H9 (cell line): ENCODE measurements around the gene C3orf52. TPM values are rescaled to one million over a fixed set of nuclear protein-coding genes. Genes with fewer than 3 reads are reported as not detected.

Experiments
- DNase-seq: peaks from one replicate; pipeline ENCODE4 v3.0.0-alpha.2; 2017
- H2AFZ ChIP-seq: one replicate; pipeline ENCODE4 v1.6.1; 2013; ENCODE audit warnings: mild to moderate bottlenecking, low read length, control low read depth, moderate library complexity
- H2AK5ac ChIP-seq: 2 replicates; pipeline ENCODE4 v1.6.1; 2013; ENCODE audit warnings: low read length, control low read depth, mixed read lengths; ENCODE audit not compliant: insufficient read length
- H2BK120ac ChIP-seq: one replicate; pipeline ENCODE4 v1.6.1; 2013; ENCODE audit warnings: low read depth, mild to moderate bottlenecking, low read length, control low read depth, inconsistent platforms; ENCODE audit not compliant: poor library complexity, severe bottlenecking
- H2BK12ac ChIP-seq: 2 replicates; pipeline ENCODE4 v1.6.1; 2013; ENCODE audit warnings: low read length, control low read depth, mixed read lengths, low read depth; ENCODE audit not compliant: insufficient read length
- H2BK15ac ChIP-seq: 2 replicates; pipeline ENCODE4 v1.6.1; 2013; ENCODE audit warnings: low read depth, low read length, control low read depth
- H2BK20ac ChIP-seq: one replicate; pipeline ENCODE4 v1.6.1; 2013; ENCODE audit warnings: low read depth, mild to moderate bottlenecking, low read length, control low read depth, inconsistent platforms; ENCODE audit not compliant: poor library complexity, severe bottlenecking
- H2BK5ac ChIP-seq: 2 replicates; pipeline ENCODE4 v1.6.1; 2013; ENCODE audit warnings: low read length, control low read depth, mixed read lengths; ENCODE audit not compliant: insufficient read length
- H3K14ac ChIP-seq: 2 replicates; pipeline ENCODE4 v1.6.1; 2013; ENCODE audit warnings: low read length, control low read depth; ENCODE audit not compliant: insufficient read depth
- H3K18ac ChIP-seq: 2 replicates; pipeline ENCODE4 v1.6.1; 2013; ENCODE audit warnings: low read depth, mild to moderate bottlenecking, mixed read lengths, low read length, control low read depth; ENCODE audit not compliant: insufficient read length
- H3K23ac ChIP-seq: 2 replicates; pipeline ENCODE4 v1.6.1; 2013; ENCODE audit warnings: low read length, control low read depth, mixed read lengths, low read depth; ENCODE audit not compliant: insufficient read length
- H3K23me2 ChIP-seq: 2 replicates; pipeline ENCODE4 v1.6.1; 2013; ENCODE audit warnings: low read depth, mild to moderate bottlenecking, mixed read lengths, low read length, control low read depth; ENCODE audit not compliant: insufficient read length, poor library complexity, severe bottlenecking
- H3K27ac ChIP-seq: 2 replicates; pipeline ENCODE4 v1.5.1; 2013; ENCODE audit warnings: low read length, control low read depth, mixed read lengths, low read depth; ENCODE audit not compliant: insufficient read length
- H3K27me3 ChIP-seq: 2 replicates; pipeline ENCODE4 v1.6.1; 2013; ENCODE audit warnings: low read length, control low read depth, inconsistent platforms; ENCODE audit not compliant: insufficient read depth
- H3K4ac ChIP-seq: 2 replicates; pipeline ENCODE4 v1.6.1; 2013; ENCODE audit warnings: low read depth, mild to moderate bottlenecking, control low read depth, inconsistent platforms, low read length, moderate library complexity
- H3K4me1 ChIP-seq: 2 replicates; pipeline ENCODE4 v1.6.1; 2013; ENCODE audit warnings: low read length, control low read depth, inconsistent platforms; ENCODE audit not compliant: insufficient read depth
- H3K4me2 ChIP-seq: 2 replicates; pipeline ENCODE4 v1.6.1; 2013; ENCODE audit warnings: low read length, control low read depth, mixed read lengths; ENCODE audit not compliant: insufficient read length, insufficient read depth
- H3K56ac ChIP-seq: 2 replicates; pipeline ENCODE4 v1.6.1; 2013; ENCODE audit warnings: low read depth, mild to moderate bottlenecking, mixed read lengths, low read length, control low read depth; ENCODE audit not compliant: insufficient read length
- H3K79me1 ChIP-seq: 2 replicates; pipeline ENCODE4 v1.6.1; 2013; ENCODE audit warnings: low read depth, mild to moderate bottlenecking, moderate library complexity, low read length, control low read depth, inconsistent platforms; ENCODE audit not compliant: insufficient read depth, poor library complexity, severe bottlenecking
- H3K79me2 ChIP-seq: 2 replicates; pipeline ENCODE4 v1.6.1; 2013; ENCODE audit warnings: low read length, control low read depth, inconsistent platforms; ENCODE audit not compliant: insufficient read depth
- H3K9ac ChIP-seq: 2 replicates; pipeline ENCODE4 v1.6.1; 2013; ENCODE audit warnings: low read length, control low read depth, mixed read lengths; ENCODE audit not compliant: insufficient read length; ENCODE audit errors: extremely low read depth
- H3K9me3 ChIP-seq: one replicate; pipeline ENCODE4 v1.6.1; 2013; ENCODE audit warnings: low read depth, low read length, inconsistent platforms; ENCODE audit not compliant: control insufficient read depth
- H3T11ph ChIP-seq: one replicate; pipeline ENCODE4 v1.6.1; 2013; ENCODE audit warnings: mild to moderate bottlenecking, low read length, control low read depth, inconsistent platforms
- H4K20me1 ChIP-seq: one replicate; pipeline ENCODE4 v1.6.1; 2013; ENCODE audit not compliant: control insufficient read depth, insufficient read length, insufficient read depth
- H4K5ac ChIP-seq: 2 replicates; pipeline ENCODE4 v1.6.1; 2013; ENCODE audit warnings: low read depth, mild to moderate bottlenecking, mixed read lengths, low read length, control low read depth; ENCODE audit not compliant: insufficient read length
- H4K8ac ChIP-seq: replicated peaks from 2 replicates; pipeline ENCODE4 v1.6.1; 2013; ENCODE audit warnings: low read length, control low read depth, mixed read lengths, low read depth; ENCODE audit not compliant: insufficient read length
- H4K91ac ChIP-seq: 2 replicates; pipeline ENCODE4 v1.6.1; 2013; ENCODE audit warnings: low read depth, mild to moderate bottlenecking, moderate library complexity, mixed read lengths, low read length, control low read depth; ENCODE audit not compliant: insufficient read length
- H3K27ac Mint-ChIP-seq, 3 experiments: 2 replicates in 2 of 3; 3 replicates in 1 of 3; pipeline ENCODE4 v1.8.0; 2020 to 2021; ENCODE audit warnings: mixed read lengths in 3 of 3, mild to moderate bottlenecking in 1 of 3, moderate library complexity in 1 of 3
- H3K27me3 Mint-ChIP-seq: 2 replicates; pipeline ENCODE4 v1.8.0; 2021; ENCODE audit warnings: low read depth, mild to moderate bottlenecking, moderate library complexity, mixed read lengths
- H3K36me3 Mint-ChIP-seq, 3 experiments: 2 replicates in 2 of 3; 3 replicates in 1 of 3; pipeline ENCODE4 v1.8.0; 2020 to 2021; ENCODE audit warnings: low read depth in 3 of 3, mixed read lengths in 3 of 3; ENCODE audit not compliant: insufficient read depth in 1 of 3
- H3K4me1 Mint-ChIP-seq, 2 experiments: 2 replicates each; pipeline ENCODE4 v1.8.0; 2020; ENCODE audit warnings: mixed read lengths in 2 of 2
- H3K4me3 Mint-ChIP-seq, 2 experiments: 2 replicates in 1 of 2; 3 replicates in 1 of 2; pipeline ENCODE4 v1.8.0; 2020 to 2021; ENCODE audit warnings: mild to moderate bottlenecking in 2 of 2, mixed read lengths in 2 of 2, moderate library complexity in 1 of 2
- H3K9me3 Mint-ChIP-seq, 2 experiments: 2 replicates in 1 of 2; 3 replicates in 1 of 2; pipeline ENCODE4 v1.8.0; 2020; ENCODE audit warnings: mild to moderate bottlenecking in 2 of 2, mixed read lengths in 2 of 2, moderate library complexity in 1 of 2
- CTCF ChIP-seq: fragments of 200-600 bp; sonication (generic); conservative IDR thresholded peaks from 3 replicates; pipeline ENCODE4 v1.8.0; 2021; ENCODE audit warnings: antibody characterized with exemption, mild to moderate bottlenecking
- WGBS: extraction: QIAGEN DNeasy Blood & Tissue Kit; methylation state at CpG from one replicate; pipeline ENCODE4 v1.1.7; 2013; ENCODE audit warnings: missing lambda C conversion rate, low lambda C conversion rate, mixed read lengths; ENCODE audit not compliant: insufficient read length; ENCODE audit errors: extremely low coverage; 5-methylcytosine and 5-hydroxymethylcytosine counted together
- total RNA-seq: library from RNA; stranded (reverse); gene quantifications from 2 replicates; pipeline ENCODE4 v1.2.1, GENCODE V29; 2021

The C3orf52 gene
- total RNA-seq, 1 experiment from 2014 or later: 11.2 TPM

- H2BK5ac ChIP-seq: no peak overlapping the region
- no peak overlapping the region for H2AFZ ChIP-seq
- no peak overlapping the region for H2BK20ac ChIP-seq
- no peaks in the 10 kb centered on the region for H3K27me3 ChIP-seq
- no peak overlapping the region for H3K27ac ChIP-seq
- peak; percentile 55 for DNase-seq
- no peak for TF ChIP-seq CTCF
- H3K23me2 ChIP-seq: no peaks in the 10 kb centered on the region
- Mint-ChIP-seq H3K4me1 (peaks cover 28 to 30% of the 10 kb centered on the region in 2 experiments), H3K27ac (no peak overlapping the region), H3K4me3 (no peak overlapping the region), H3K27me3 (no peaks in the 10 kb centered on the region), H3K36me3 (no peaks in the 10 kb centered on the region), H3K9me3 (no peaks in the 10 kb centered on the region)
- WGBS: no CpG with 5 or more reads among the region's 8 CpGs
- H3K14ac ChIP-seq: no peak overlapping the region
- H3K4me1 ChIP-seq: peaks cover 4% of the 10 kb centered on the region; the same call in 1 of the 2 replicates
- H3K9me3 ChIP-seq: no peaks in the 10 kb centered on the region
- no peak overlapping the region for H3K23ac ChIP-seq
- H3T11ph ChIP-seq: no peak overlapping the region
- H3K79me2 ChIP-seq: no peaks in the 10 kb centered on the region
- H3K56ac ChIP-seq: no peak overlapping the region
- no peak overlapping the region for H4K8ac ChIP-seq
- H4K5ac ChIP-seq: no peak overlapping the region
- no peak overlapping the region for H3K4me2 ChIP-seq
- no peak overlapping the region for H2BK12ac ChIP-seq
- H3K4ac ChIP-seq: no peak overlapping the region
- H3K9ac ChIP-seq: no peak overlapping the region
- H2AK5ac ChIP-seq: no peak overlapping the region
- no peak overlapping the region for H2BK120ac ChIP-seq
- no peaks in the 10 kb centered on the region for H4K20me1 ChIP-seq
- H2BK15ac ChIP-seq: no peak overlapping the region
- no peak overlapping the region for H3K18ac ChIP-seq
- no peak overlapping the region for H4K91ac ChIP-seq
- no peaks in the 10 kb centered on the region for H3K79me1 ChIP-seq
These were observed 37.3 kb upstream of the C3orf52 start for GRCh38 chr3:112048911-112049310.
